ENCODE data around the gene GRIK3.

- TF ChIP-seq YY1 (IDR thresholded peaks at IDR 0.05; ENCODE audit: insufficient read depth, insufficient read length): no peak
- no peak for TF ChIP-seq SUZ12 (IDR thresholded peaks at IDR 0.05; ENCODE audit: extremely low read depth, insufficient read depth, insufficient read length)
- TF ChIP-seq ZNF274 (IDR thresholded peaks at IDR 0.05; ENCODE audit: low read depth, low read length): no peak
Measured at GRCh38 chr1:36789535-36789934, 244.8 kb downstream of the GRIK3 start.

Measured in NT2/D1 (cell line).